HG02763 (cell line): Measurements from ENCODE around the gene DENND5B.
"Not testable (repeated sequence)": the region's sequence is repeated elsewhere in the genome, so short reads cannot be mapped to it uniquely, and the experiment has no call there.

Source experiments
- ATAC-seq: cut with Tn5 transposase; IDR thresholded peaks from one replicate; pipeline ENCODE4 v1.9.1; 2021; ENCODE audit warnings: mild to moderate bottlenecking, moderate library complexity; ENCODE audit not compliant: unreplicated experiment

DENND5B gene

DNA sequence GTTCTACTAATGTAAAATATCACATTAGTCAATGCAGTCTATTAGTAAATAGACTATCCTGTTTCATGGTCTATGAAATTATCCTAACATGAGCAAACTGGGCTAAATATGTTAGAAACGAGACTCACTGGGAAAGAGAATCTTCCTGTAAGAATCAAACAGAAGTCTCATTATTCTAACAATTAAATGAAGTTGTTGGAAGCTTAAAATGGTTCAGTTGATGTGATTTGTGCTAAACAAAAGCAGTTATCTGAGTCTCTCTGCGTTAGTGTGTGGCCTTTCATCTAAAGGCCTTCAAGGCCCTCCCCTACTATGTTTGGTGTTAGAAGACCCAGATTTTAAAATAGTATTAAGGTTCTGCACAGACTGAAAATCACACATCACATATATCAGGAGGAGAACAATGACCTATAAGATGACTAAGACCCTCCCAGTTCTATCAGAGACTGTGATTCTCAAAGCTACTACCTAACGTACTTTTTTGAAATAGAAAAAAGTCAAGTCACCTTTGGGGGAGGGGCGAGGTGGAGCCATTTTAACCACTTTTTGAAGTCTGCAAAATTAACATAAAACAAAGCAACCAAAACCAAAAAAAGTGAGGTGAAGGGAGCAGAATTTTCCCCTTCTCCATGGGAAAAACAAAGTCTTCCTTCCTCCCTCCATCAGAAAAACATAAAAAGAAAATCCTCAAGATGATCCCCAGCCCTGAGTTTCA lies 82.3 kb downstream of the DENND5B start:
- ATAC-seq = no peak

- ATAC-seq = no peak
Observed at GRCh38 chr12:31507966-31508365, 83.0 kb downstream of the DENND5B start.

- ATAC-seq = no peak
Observed at GRCh38 chr12:31506515-31507306, 84.2 kb downstream of the DENND5B start.

GRCh38 chr12:31504625-31505222 lies 86.2 kb downstream of the DENND5B start:
- no peak for ATAC-seq

DNA sequence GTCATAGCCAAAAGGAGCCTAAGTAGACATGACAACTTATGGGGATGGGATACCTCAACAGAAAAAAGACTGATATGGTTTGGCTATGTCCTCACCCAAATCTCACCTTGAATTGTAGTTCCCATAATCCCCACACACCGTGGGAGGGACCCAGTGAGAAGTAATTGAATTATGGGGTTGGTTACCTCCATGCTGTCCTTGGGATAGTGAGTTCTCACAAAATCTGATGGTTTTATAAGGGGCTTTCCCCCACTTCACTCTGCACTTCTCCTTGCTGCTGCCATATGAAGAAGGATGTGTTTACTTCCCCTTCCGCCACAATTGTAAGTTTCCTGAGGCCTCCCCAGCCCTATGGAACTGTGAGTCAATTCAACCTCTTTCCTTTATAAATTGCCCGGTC lies 89.9 kb downstream of the DENND5B start:
- ATAC-seq = not testable (repeated sequence)

DNA sequence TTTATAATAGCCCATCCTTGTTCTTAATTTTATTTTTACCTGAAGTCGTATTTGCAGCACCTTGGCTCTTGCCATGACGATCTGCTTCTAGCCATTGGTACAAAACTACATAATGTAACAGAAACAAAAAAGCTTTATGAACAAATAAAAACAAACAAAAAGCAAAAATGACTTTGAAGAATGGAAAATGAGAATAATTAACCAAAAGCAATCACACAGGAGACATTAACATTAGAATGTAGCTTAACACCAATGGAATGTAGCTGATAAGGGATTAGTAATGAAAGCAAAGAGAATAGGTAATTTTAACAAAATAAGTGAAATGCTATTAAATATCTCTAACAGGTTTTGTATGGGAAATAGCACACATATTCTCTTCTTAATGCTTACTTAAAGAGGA lies 91.4 kb downstream of the DENND5B start:
- ATAC-seq = no peak

DNA sequence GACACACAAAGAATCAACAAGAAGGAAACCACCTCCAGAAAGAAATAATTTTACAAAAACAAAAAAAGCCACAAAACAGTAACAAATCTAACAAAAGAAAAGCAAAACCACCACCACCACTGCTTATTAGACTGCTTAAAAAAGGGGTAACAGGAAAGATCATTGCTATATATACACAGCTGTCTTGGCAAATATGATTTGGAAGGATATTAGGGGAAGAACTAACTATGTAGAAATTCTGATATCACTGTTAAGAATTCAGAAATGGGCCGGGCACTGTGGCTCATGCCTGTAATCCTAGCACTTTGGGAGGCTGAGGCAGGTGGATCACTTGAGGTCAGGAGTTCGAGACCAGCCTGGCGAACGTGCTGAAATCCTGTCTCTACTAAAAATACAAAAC lies 92.5 kb downstream of the DENND5B start:
- no peak for ATAC-seq

GRCh38 chr12:31496257-31496656 lies 94.7 kb downstream of the DENND5B start:
- ATAC-seq = no peak

DNA sequence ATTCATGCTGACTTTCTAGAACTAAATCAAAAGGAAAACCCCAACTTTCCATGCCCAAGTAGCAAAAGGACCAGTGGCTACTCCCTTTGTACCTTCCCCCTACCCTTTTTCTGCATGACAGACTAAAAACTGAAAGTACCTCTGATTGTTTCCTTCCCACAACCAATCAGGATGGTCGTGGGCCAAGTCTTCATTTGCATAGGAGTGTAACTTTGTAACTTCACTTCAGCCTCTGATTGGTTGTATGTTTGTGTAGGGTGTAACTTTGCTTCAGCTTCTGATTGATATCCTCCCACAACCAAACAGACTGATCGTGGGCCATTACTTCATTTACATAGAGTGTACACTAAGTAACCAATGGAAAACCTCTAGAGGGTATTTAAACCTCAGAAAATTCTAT lies 96.5 kb downstream of the DENND5B start:
- ATAC-seq = no peak

GRCh38 chr12:31492599-31493196 lies 98.2 kb downstream of the DENND5B start:
- no peak for ATAC-seq

GRCh38 chr12:31491841-31492598 lies 98.9 kb downstream of the DENND5B start:
- no peak for ATAC-seq

GRCh38 chr12:31491241-31491794 lies 99.6 kb downstream of the DENND5B start:
- ATAC-seq = no peak

- no peak for ATAC-seq
Observed at GRCh38 chr12:31488737-31489338, 102.1 kb downstream of the DENND5B start.

DNA sequence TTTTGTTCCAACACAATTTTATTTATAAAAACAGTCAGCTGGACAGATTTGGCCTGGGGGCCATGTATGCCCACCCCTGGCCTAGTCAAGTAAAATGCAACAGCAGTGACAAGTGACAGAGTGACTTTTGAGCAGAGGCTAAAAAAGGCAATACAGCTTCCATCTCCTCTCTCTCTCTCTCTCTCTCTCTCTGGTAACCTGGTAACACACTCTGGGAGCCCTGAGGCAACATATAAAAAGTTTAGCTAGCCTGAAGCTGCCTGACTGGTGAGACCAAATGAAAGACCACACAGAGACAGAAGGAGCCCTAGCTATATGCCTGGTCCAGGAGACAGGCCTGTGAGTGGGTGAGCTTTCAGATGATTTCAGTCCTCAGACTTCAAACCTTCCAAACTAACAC lies 105.4 kb downstream of the DENND5B start:
- no peak for ATAC-seq

- ATAC-seq = no peak
Observed at GRCh38 chr12:31482816-31483215, 108.1 kb downstream of the DENND5B start.

GRCh38 chr12:31481415-31481814 lies 109.5 kb downstream of the DENND5B start:
- ATAC-seq = no peak

DNA sequence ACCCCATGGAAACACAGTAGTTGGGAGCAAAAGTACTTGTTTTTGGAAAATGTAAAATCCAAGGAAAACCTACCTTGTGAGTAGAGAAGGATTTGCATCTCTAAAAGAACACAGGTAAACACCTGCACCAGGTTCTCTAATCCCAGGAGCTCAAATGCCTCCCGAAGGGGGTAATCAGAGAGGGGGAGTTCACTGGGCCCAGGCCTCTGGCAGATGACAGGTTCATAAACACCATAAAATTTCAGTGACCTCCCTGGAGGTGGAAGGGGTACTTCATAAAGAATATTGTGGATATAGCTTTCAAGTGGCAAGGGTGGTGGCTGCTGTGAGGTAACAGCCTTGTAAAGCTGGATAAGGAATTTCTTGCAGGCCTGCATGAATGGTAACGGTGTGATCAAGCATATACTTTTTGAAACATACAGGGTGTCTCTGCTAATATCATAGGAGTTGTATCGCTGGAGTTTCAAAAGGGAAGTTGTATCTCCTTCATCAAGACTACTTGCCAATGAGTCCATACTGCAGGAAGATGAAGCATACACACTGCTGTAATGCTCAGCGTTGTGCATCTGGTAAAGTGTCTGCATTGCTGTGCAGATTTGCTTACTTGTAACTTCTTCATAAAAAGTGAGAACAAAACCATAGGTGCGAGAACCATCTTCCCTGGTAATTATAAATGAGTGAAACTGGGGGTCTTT lies 111.3 kb downstream of the DENND5B start:
- no peak for ATAC-seq

DNA sequence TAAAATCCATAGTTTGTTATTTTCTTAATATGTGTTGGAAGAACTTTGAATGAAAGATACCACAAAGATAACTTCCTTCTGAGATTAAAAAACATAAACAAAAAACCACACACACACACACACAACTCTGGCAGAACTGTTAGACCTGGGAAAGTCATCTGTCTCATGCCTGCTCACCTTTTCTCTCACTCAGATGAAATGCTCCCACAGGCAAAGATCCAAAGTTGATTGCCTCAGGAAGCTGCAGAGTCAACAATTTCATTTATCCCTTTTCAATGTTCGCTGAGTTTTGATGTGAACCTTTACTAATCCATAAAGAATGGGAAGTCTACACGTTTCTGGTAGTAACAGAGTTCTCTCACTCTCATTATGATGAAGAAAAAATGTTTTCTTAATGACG lies 112.0 kb downstream of the DENND5B start:
- ATAC-seq = no peak

GRCh38 chr12:31478425-31478824 lies 112.5 kb downstream of the DENND5B start:
- no peak for ATAC-seq

- ATAC-seq = no peak
Observed at GRCh38 chr12:31477687-31478086, 113.2 kb downstream of the DENND5B start.
